Right kidney (tissue), 1 donor: ENCODE measurements around the gene NISCH.

ENCODE experiments used
- DNase-seq: peaks from one replicate; pipeline ENCODE4 v3.0.0-alpha.2; 2016

The NISCH gene

GRCh38 chr3:52539010-52539653 is 83.7 kb downstream of the NISCH start:
- no peak for DNase-seq

- DNase-seq = no peak
Observed at GRCh38 chr3:52541050-52541449, 85.6 kb downstream of the NISCH start.
